Measurements from ENCODE around the gene ENTPD1. TPM values are rescaled to one million over a fixed set of nuclear protein-coding genes. Genes with fewer than 3 reads are reported as not detected.

Gene ENTPD1
- total RNA-seq, 1 donor from 2014 or later: 34.5 TPM

DNA sequence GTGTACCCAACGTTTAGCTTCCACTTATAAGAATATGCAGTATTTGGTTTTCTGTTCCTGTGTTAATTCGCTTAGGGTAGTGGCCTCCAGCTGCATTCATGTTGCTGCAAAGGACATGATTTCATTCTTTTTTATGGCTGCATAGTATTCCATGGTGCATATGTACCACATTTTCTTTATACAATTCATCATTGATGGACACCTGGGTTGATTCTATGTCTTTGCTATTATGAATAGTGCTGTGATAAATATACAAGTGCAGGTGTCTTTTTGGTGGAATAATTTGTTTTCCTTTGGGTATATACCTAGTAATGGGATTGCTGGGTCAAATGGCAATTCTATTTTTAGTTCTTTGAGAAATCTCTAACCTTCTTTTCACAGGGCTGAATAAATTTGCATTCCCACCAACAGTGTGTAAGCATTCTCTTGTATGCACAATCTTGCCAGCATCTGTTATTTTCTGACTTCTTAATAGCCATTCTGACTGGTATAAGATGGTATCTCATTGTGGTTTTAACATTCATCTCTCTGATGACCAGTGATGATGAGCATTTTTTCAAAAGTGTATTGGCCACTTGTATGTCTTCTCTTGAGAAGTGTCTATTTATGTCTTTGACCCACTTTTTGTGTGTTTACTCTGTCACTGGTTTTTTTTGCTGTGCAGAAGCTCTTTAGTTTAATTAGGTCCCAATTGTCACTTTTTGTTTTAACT lies 79.3 kb downstream of the ENTPD1 start:
- intact Hi-C loops (cut with DNase I): no loop called here
- no peak overlapping the region for H3K27ac ChIP-seq
- no peak for DNase-seq

DNA sequence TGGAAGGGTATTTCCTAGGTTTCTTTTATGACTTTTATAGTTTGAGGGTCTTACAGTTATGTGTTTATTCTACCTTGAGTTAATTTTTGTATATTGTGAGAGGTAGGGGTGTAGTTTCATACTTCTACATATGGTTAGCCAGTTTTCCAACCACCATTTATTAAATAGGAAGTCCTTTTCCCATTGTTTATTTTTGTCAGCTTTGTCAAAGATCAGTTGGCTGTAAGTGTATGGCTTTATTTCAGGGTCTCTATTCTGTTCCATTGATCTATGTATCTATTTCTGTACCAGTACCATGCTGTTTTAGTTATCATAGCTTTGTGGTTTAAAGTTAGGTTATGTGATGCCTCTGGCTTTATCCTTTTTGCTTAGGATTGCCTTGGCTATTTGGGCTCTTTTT lies 79.9 kb downstream of the ENTPD1 start:
- H3K4me1 ChIP-seq: peaks cover 30% of the 10 kb centered on the region
- H3K27ac ChIP-seq: no peak overlapping the region
- TF ChIP-seq, protein P1, sequence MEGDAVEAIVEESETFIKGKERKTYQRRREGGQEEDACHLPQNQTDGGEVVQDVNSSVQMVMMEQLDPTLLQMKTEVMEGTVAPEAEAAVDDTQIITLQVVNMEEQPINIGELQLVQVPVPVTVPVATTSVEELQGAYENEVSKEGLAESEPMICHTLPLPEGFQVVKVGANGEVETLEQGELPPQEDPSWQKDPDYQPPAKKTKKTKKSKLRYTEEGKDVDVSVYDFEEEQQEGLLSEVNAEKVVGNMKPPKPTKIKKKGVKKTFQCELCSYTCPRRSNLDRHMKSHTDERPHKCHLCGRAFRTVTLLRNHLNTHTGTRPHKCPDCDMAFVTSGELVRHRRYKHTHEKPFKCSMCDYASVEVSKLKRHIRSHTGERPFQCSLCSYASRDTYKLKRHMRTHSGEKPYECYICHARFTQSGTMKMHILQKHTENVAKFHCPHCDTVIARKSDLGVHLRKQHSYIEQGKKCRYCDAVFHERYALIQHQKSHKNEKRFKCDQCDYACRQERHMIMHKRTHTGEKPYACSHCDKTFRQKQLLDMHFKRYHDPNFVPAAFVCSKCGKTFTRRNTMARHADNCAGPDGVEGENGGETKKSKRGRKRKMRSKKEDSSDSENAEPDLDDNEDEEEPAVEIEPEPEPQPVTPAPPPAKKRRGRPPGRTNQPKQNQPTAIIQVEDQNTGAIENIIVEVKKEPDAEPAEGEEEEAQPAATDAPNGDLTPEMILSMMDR (IDR thresholded peaks at IDR 0.05): no peak
- DNase-seq (no peak), ATAC-seq (no peak)
- no peaks in the 10 kb centered on the region for H3K9me3 ChIP-seq
- no peaks in the 10 kb centered on the region for H3K27me3 ChIP-seq (ENCODE audit: low read depth)
- H3K4me3 ChIP-seq: no peak overlapping the region
- intact Hi-C loops (cut with DNase I): no loop called here
- no peaks in the 10 kb centered on the region for H3K36me3 ChIP-seq

More for the DNA sequence above, 79.3 kb downstream of the ENTPD1 start:
- no peaks in the 10 kb centered on the region for H3K9me3 ChIP-seq
- TF ChIP-seq, protein P1 (IDR thresholded peaks at IDR 0.05): no peak
- H3K36me3 ChIP-seq: no peaks in the 10 kb centered on the region
- peaks cover 24% of the 10 kb centered on the region for H3K4me1 ChIP-seq
- no peak overlapping the region for H3K4me3 ChIP-seq
- no peaks in the 10 kb centered on the region for H3K27me3 ChIP-seq (ENCODE audit: low read depth)
- no peak for ATAC-seq

DNA sequence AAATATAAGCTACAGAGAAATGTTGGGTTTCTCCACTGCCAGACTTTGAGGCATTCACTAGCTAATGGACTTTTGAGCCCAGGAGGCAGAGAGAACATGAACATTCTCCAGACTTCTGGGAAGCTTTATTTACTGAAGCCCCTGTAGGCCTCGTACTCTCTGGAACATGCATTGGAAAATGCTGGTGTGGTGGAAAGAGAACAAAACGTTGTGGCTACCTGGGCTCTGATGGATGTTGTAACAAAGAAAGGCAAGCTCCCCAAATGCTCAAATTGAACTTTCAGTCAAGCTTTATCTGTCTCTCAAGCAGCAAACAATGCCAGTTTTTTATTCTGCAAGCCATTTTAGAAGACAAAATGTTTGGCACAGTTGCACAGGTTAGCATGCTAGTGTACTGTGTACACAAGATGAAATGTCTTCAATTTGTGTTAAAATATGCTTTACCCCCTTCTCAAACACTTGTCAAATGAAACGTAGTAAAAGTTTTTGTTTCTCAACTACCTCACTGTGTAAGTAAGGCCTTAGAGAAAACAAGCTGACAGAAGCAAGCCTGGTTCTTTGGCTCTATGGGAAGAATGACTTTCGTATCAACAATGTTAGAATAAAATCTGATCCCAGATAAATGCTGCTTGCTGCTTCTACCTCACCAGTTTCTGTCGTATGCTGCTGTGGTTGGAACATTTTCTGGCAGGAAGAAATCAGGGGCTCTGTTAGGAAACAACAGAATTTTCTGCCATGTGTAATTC lies 80.8 kb downstream of the ENTPD1 start:
- Histone ChIP-seq H3K4me1 (peaks cover 39% of the 10 kb centered on the region), H3K36me3 (no peaks in the 10 kb centered on the region), H3K27ac (peak overlapping the region; percentile 61), H3K4me3 (no peak overlapping the region), H3K27me3 (ENCODE audit: low read depth) (no peaks in the 10 kb centered on the region), H3K9me3 (no peaks in the 10 kb centered on the region)
- no peak for DNase-seq
- intact Hi-C loops (cut with DNase I): no loop called here
- ATAC-seq: no peak
- TF ChIP-seq, protein P1 (IDR thresholded peaks at IDR 0.05): no peak

DNA sequence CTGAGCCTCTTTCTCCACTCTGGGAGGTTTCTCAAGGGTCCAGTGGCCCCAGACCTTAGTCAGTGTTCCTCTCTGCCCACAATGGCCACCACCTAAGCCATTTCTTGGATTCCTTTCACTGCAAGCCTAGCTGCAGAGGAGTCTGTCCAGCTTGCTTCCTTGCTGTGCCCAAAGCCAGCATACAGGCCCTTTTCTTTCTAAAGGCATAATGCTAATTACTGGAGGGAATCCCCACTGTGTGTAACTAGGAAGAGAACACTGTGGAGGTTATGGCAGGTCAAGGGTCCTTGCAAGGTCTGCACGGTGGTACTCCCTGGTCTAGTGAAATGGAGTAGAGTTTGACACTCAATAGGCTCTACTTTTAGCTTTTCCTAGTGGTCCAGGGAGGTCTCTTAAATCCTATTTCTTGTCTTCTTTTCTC lies 81.4 kb downstream of the ENTPD1 start:
- H3K36me3 ChIP-seq: no peaks in the 10 kb centered on the region
- TF ChIP-seq, protein P1 (IDR thresholded peaks at IDR 0.05): no peak
- H3K27ac ChIP-seq: peak overlapping the region; percentile 61
- DNase-seq (no peak), ATAC-seq (peak in 1 of 2 donors; percentile 39)
- H3K27me3 ChIP-seq (ENCODE audit: low read depth): no peaks in the 10 kb centered on the region
- peaks cover 41% of the 10 kb centered on the region for H3K4me1 ChIP-seq
- intact Hi-C loops (cut with DNase I): no loop called here
- no peak overlapping the region for H3K4me3 ChIP-seq
- no peaks in the 10 kb centered on the region for H3K9me3 ChIP-seq

DNA sequence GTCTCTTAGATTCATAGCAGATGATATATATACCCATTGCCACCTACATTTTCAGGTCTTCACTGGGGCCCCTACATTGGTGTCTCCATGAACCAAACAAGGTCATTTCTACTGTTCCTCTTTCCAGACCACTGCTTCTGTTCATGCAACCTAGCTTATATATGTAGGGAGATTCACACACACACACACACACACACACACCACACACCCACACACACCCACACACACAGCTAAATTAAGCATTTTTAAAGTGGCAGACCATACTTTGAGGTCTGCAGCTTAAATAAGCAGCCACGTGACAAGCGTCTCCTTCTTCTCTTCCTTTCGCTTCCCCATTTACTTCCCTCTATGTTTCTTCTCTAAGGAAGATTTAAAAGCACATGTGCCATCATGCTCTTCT lies 81.8 kb downstream of the ENTPD1 start:
- Histone ChIP-seq H3K27me3 (ENCODE audit: low read depth) (no peaks in the 10 kb centered on the region), H3K36me3 (no peaks in the 10 kb centered on the region), H3K27ac (no peak overlapping the region), H3K4me3 (no peak overlapping the region), H3K4me1 (peaks cover 41% of the 10 kb centered on the region), H3K9me3 (no peaks in the 10 kb centered on the region)
- DNase-seq (peak; percentile 51), ATAC-seq (peak; percentile 31 to 74)
- intact Hi-C loops (cut with DNase I): no loop called here
- TF ChIP-seq, protein P1 (IDR thresholded peaks at IDR 0.05): no peak
